ENCODE measurements around the gene DLGAP1.

DNA sequence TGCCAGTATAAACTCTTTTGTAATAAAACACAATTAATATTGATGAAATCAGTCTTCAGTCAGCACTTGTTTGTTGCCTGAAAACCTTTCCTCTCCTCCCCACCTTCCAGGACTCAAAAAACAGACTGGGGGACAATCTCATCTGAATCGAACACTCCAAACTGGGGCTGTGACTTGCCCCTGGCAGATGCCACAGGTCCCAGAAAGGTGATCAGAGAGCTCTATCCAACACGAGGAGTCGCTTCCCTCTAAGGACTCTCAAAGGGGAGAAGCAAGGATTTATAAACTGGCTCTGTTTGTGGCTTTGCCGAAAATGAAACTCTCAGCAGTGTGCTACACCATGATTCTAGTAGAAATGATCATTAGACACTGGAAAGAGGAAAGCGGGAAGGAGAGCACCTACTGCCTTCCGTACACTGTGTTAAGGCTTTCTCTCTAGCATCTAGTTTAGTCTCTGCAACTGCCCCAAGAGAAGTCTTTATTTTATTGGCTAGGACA lies 805.9 kb downstream of the DLGAP1 start:
- no peak for TF ChIP-seq EZH2phosphoT487 (IDR thresholded peaks at IDR 0.05; ENCODE audit: insufficient read depth, low read depth)
- TF ChIP-seq EZH2 (IDR thresholded peaks at IDR 0.05; ENCODE audit: insufficient read depth, poor library complexity, severe bottlenecking) = no peak
